Measurements from ENCODE around the gene NPEPL1.
A peak's percentile ranks its signal among the peaks of the same experiment; 100 is the strongest.

The NPEPL1 gene

GRCh38 chr20:58698741-58699622, 6.4 kb downstream of the NPEPL1 start:
- H3K36me3 Mint-ChIP-seq (ENCODE audit: low read depth): peaks cover 19% of the 10 kb centered on the region
- H3K4me3 Mint-ChIP-seq: no peak overlapping the region
- no peaks in the 10 kb centered on the region for H3K27me3 Mint-ChIP-seq
- no peak overlapping the region for H3K27ac Mint-ChIP-seq
- H3K9me3 Mint-ChIP-seq: no peaks in the 10 kb centered on the region
- H3K4me1 Mint-ChIP-seq (ENCODE audit: low read depth): peaks cover 11% of the 10 kb centered on the region

GRCh38 chr20:58699623-58700107, 7.1 kb downstream of the NPEPL1 start:
- peaks cover 22% of the 10 kb centered on the region for H3K36me3 Mint-ChIP-seq (ENCODE audit: low read depth)

GRCh38 chr20:58700121-58700821, 7.7 kb downstream of the NPEPL1 start:
- no peaks in the 10 kb centered on the region for H3K9me3 Mint-ChIP-seq
- H3K27ac Mint-ChIP-seq: peak overlapping the region; percentile 17
- H3K27me3 Mint-ChIP-seq: no peaks in the 10 kb centered on the region
- peaks cover 7% of the 10 kb centered on the region for H3K4me1 Mint-ChIP-seq (ENCODE audit: low read depth)
- H3K4me3 Mint-ChIP-seq: no peak overlapping the region
- H3K36me3 Mint-ChIP-seq (ENCODE audit: low read depth): peaks cover 27% of the 10 kb centered on the region

More at GRCh38 chr20:58699623-58700107, 7.1 kb downstream of the NPEPL1 start:
- Mint-ChIP-seq H3K27me3 (no peaks in the 10 kb centered on the region), H3K4me1 (ENCODE audit: low read depth) (peaks cover 7% of the 10 kb centered on the region), H3K27ac (no peak overlapping the region), H3K4me3 (no peak overlapping the region), H3K9me3 (no peaks in the 10 kb centered on the region)

GRCh38 chr20:58700823-58701222, 8.2 kb downstream of the NPEPL1 start:
- Mint-ChIP-seq H3K9me3 (no peaks in the 10 kb centered on the region), H3K4me1 (ENCODE audit: low read depth) (peaks cover 7% of the 10 kb centered on the region), H3K4me3 (no peak overlapping the region), H3K36me3 (ENCODE audit: low read depth) (peaks cover 27% of the 10 kb centered on the region), H3K27me3 (no peaks in the 10 kb centered on the region), H3K27ac (no peak overlapping the region)

- H3K9me3 Mint-ChIP-seq: no peaks in the 10 kb centered on the region
- no peaks in the 10 kb centered on the region for H3K27me3 Mint-ChIP-seq
- H3K4me3 Mint-ChIP-seq: no peak overlapping the region
- H3K4me1 Mint-ChIP-seq (ENCODE audit: low read depth): peaks cover 7% of the 10 kb centered on the region
- H3K36me3 Mint-ChIP-seq (ENCODE audit: low read depth): peaks cover 27% of the 10 kb centered on the region
- no peak overlapping the region for H3K27ac Mint-ChIP-seq
Measured at GRCh38 chr20:58701431-58702160, 9.0 kb downstream of the NPEPL1 start.

- Mint-ChIP-seq H3K27me3 (no peaks in the 10 kb centered on the region), H3K27ac (no peak overlapping the region), H3K9me3 (no peaks in the 10 kb centered on the region), H3K36me3 (ENCODE audit: low read depth) (peaks cover 27% of the 10 kb centered on the region), H3K4me1 (ENCODE audit: low read depth) (peaks cover 7% of the 10 kb centered on the region), H3K4me3 (no peak overlapping the region)
Measured at GRCh38 chr20:58702161-58702510, 9.5 kb downstream of the NPEPL1 start.

- peaks cover 27% of the 10 kb centered on the region for H3K36me3 Mint-ChIP-seq (ENCODE audit: low read depth)
- H3K4me3 Mint-ChIP-seq: no peak overlapping the region
- peaks cover 7% of the 10 kb centered on the region for H3K4me1 Mint-ChIP-seq (ENCODE audit: low read depth)
- no peaks in the 10 kb centered on the region for H3K9me3 Mint-ChIP-seq
- H3K27me3 Mint-ChIP-seq: no peaks in the 10 kb centered on the region
- no peak overlapping the region for H3K27ac Mint-ChIP-seq
Measured at GRCh38 chr20:58702859-58703648, 10.5 kb downstream of the NPEPL1 start.

GRCh38 chr20:58703765-58704371, 11.3 kb downstream of the NPEPL1 start:
- no peak overlapping the region for H3K27ac Mint-ChIP-seq
- no peaks in the 10 kb centered on the region for H3K9me3 Mint-ChIP-seq
- H3K4me1 Mint-ChIP-seq (ENCODE audit: low read depth): peaks cover 7% of the 10 kb centered on the region
- H3K36me3 Mint-ChIP-seq (ENCODE audit: low read depth): peaks cover 27% of the 10 kb centered on the region
- no peaks in the 10 kb centered on the region for H3K27me3 Mint-ChIP-seq
- H3K4me3 Mint-ChIP-seq: no peak overlapping the region

GRCh38 chr20:58705208-58705926, 12.8 kb downstream of the NPEPL1 start:
- H3K27me3 Mint-ChIP-seq: no peaks in the 10 kb centered on the region
- H3K27ac Mint-ChIP-seq: no peak overlapping the region
- H3K4me3 Mint-ChIP-seq: no peak overlapping the region
- no peaks in the 10 kb centered on the region for H3K9me3 Mint-ChIP-seq
- peaks cover 29% of the 10 kb centered on the region for H3K36me3 Mint-ChIP-seq (ENCODE audit: low read depth)
- peaks cover 2% of the 10 kb centered on the region for H3K4me1 Mint-ChIP-seq (ENCODE audit: low read depth)

GRCh38 chr20:58706150-58706892, 13.7 kb downstream of the NPEPL1 start:
- no peaks in the 10 kb centered on the region for H3K4me1 Mint-ChIP-seq (ENCODE audit: low read depth)
- H3K27me3 Mint-ChIP-seq: no peaks in the 10 kb centered on the region
- H3K9me3 Mint-ChIP-seq: no peaks in the 10 kb centered on the region
- H3K27ac Mint-ChIP-seq: no peak overlapping the region
- peaks cover 26% of the 10 kb centered on the region for H3K36me3 Mint-ChIP-seq (ENCODE audit: low read depth)
- H3K4me3 Mint-ChIP-seq: no peak overlapping the region

GRCh38 chr20:58706975-58707681, 14.5 kb downstream of the NPEPL1 start:
- Mint-ChIP-seq H3K27me3 (no peaks in the 10 kb centered on the region), H3K4me3 (no peak overlapping the region), H3K4me1 (ENCODE audit: low read depth) (no peaks in the 10 kb centered on the region), H3K9me3 (no peaks in the 10 kb centered on the region), H3K27ac (no peak overlapping the region), H3K36me3 (ENCODE audit: low read depth) (peaks cover 26% of the 10 kb centered on the region)

GRCh38 chr20:58707770-58708169, 15.2 kb downstream of the NPEPL1 start:
- Mint-ChIP-seq H3K27me3 (no peaks in the 10 kb centered on the region), H3K4me3 (no peak overlapping the region), H3K27ac (no peak overlapping the region), H3K9me3 (no peaks in the 10 kb centered on the region), H3K36me3 (ENCODE audit: low read depth) (peaks cover 20% of the 10 kb centered on the region), H3K4me1 (ENCODE audit: low read depth) (no peaks in the 10 kb centered on the region)
